K562 (cell line): ENCODE results near the gene ARHGEF12. TPM values are rescaled to one million over a fixed set of nuclear protein-coding genes. Genes with fewer than 3 reads are reported as not detected.

Experiments
- ATAC-seq: fragments of 200-7000 bp; cut with Tn5 transposase; 3 replicates; pipeline ENCODE4 v1.9.1; 2020; ENCODE audit warnings: moderate library complexity
- BruUV-seq: library from RNA; stranded (reverse); fragments of 400-500 nt; replicated peaks from 2 replicates; lab custom pipeline; 2021; lab: Mats Ljungman, UMichigan
- CTCF ChIA-PET: fragments of 300-600 bp; formaldehyde crosslinking; extraction: SDS; loops from one replicate; lab custom pipeline; 2021; ENCODE audit warnings: low intra/inter-chr PET ratio; lab: Yijun Ruan, JAX
- POLR2A ChIA-PET: fragments of 300-600, 350-650 bp; sonication (Branson Sonifier 250); formaldehyde crosslinking; extraction: SDS; loops from one replicate; lab custom pipeline; 2021; ENCODE audit warnings: antibody characterized with exemption, inconsistent platforms; lab: Yijun Ruan, JAX
- DNase-seq, 4 experiments: peaks; one replicate each; pipeline versions ENCODE4 v3.0.0 to v3.0.0-alpha.2; 2011 to 2018; ENCODE audit warnings: low spot score in 3 of 4, mixed read lengths in 3 of 4; ENCODE audit errors: extremely low read depth in 1 of 4
- FAIRE-seq: peaks from 2 replicates; lab custom pipeline; 2011; peaks lifted over from hg19 to GRCh38; lab: Jason Lieb, UNC
- H2AFZ ChIP-seq: 2 replicates; pipeline ENCODE4 v1.6.0; 2011; ENCODE audit warnings: low read depth, low read length, control low read depth, inconsistent platforms
- H3K27ac ChIP-seq: fragments of 200-600 bp; 3 replicates; pipeline ENCODE4 v1.8.0; 2011; ENCODE audit warnings: low read depth, mild to moderate bottlenecking, control low read depth, inconsistent platforms, low read length, moderate library complexity, mixed read lengths; ENCODE audit errors: extremely low read depth
- H3K27me3 ChIP-seq, 2 experiments: fragments of 300-600 bp in 1 of 2; 2 replicates in 1 of 2; 3 replicates in 1 of 2; pipeline versions ENCODE4 v1.6.0 to v1.8.0; 2011; ENCODE audit warnings: inconsistent platforms in 2 of 2, low read length in 2 of 2, mild to moderate bottlenecking in 1 of 2, mixed read lengths in 1 of 2, moderate library complexity in 1 of 2; ENCODE audit not compliant: control insufficient read depth in 2 of 2, insufficient read depth in 2 of 2
- H3K36me3 ChIP-seq: fragments of 300-600 bp; 3 replicates; pipeline ENCODE4 v1.8.0; 2011; ENCODE audit warnings: mild to moderate bottlenecking, low read length, inconsistent platforms; ENCODE audit not compliant: control insufficient read depth, insufficient read depth
- H3K4me1 ChIP-seq, 2 experiments: fragments of 200-600 bp in 1 of 2; replicated peaks in 1 of 2; 2 replicates in 1 of 2; 3 replicates in 1 of 2; pipeline versions ENCODE4 v1.5.1 to v1.8.0; 2011; ENCODE audit warnings: inconsistent platforms in 2 of 2, low read length in 2 of 2, mild to moderate bottlenecking in 1 of 2, mixed read lengths in 1 of 2, moderate library complexity in 1 of 2; ENCODE audit not compliant: control insufficient read depth in 2 of 2, insufficient read depth in 2 of 2
- H3K4me2 ChIP-seq: 2 replicates; pipeline ENCODE4 v1.6.1; 2011; ENCODE audit warnings: low read length, control low read depth, inconsistent platforms, mixed read lengths; ENCODE audit not compliant: insufficient read depth
- H3K4me3 ChIP-seq: fragments of 200-600 bp; sonication (generic), shearing (Covaris generic); 2 replicates; pipeline ENCODE4 v1.5.1; 2016; ENCODE audit warnings: control low read depth, inconsistent platforms
- H3K79me2 ChIP-seq: fragments of 200-600 bp; 3 replicates; pipeline ENCODE4 v1.8.0; 2011; ENCODE audit warnings: low read length, inconsistent platforms; ENCODE audit not compliant: control insufficient read depth, insufficient read depth
- H3K9ac ChIP-seq, 2 experiments: 2 replicates each; pipeline versions ENCODE4 v1.6.0 to v1.6.1; 2011; ENCODE audit warnings: low read depth in 2 of 2, low read length in 2 of 2, control low read depth in 1 of 2, inconsistent platforms in 1 of 2, mild to moderate bottlenecking in 1 of 2, mixed read lengths in 1 of 2; ENCODE audit not compliant: insufficient read depth in 1 of 2
- H3K9me1 ChIP-seq: one replicate; pipeline ENCODE4 v1.6.0; 2011; ENCODE audit warnings: inconsistent platforms, mild to moderate bottlenecking, low read length, moderate library complexity; ENCODE audit not compliant: control insufficient read depth, insufficient read depth
- H3K9me3 ChIP-seq: replicated peaks from 2 replicates; pipeline ENCODE4 v1.5.1; 2011; ENCODE audit warnings: low read depth, low read length, inconsistent platforms; ENCODE audit not compliant: control insufficient read depth, insufficient read depth
- H4K20me1 ChIP-seq: replicated peaks from 2 replicates; pipeline ENCODE4 v1.6.1; 2011; ENCODE audit warnings: low read length, inconsistent platforms, mixed read lengths; ENCODE audit not compliant: control insufficient read depth, insufficient read depth
- CBFA2T2 ChIP-seq: fragments of 450-650 bp; conservative IDR thresholded peaks from 2 replicates; pipeline ENCODE4 v1.6.1; 2017; ENCODE audit warnings: mild to moderate bottlenecking
- EZH2 ChIP-seq: IDR thresholded peaks from 2 replicates; pipeline ENCODE4 v1.6.1; 2012; ENCODE audit warnings: low read depth, mild to moderate bottlenecking, inconsistent platforms, low read length, borderline replicate concordance
- FUS ChIP-seq: fragments of 200-400 bp; formaldehyde crosslinking; optimal IDR thresholded peaks from 2 replicates; pipeline ENCODE3; 2017; ENCODE audit warnings: low read depth, low read length
- KLF16 ChIP-seq: IDR thresholded peaks from 2 replicates; pipeline ENCODE4 v1.6.1; 2016; ENCODE audit warnings: antibody characterized with exemption
- NCOA6 ChIP-seq: fragments of 450-650 bp; IDR thresholded peaks from 2 replicates; pipeline ENCODE4 v1.6.1; 2017; ENCODE audit warnings: mild to moderate bottlenecking
- POLR2AphosphoS5 ChIP-seq: IDR thresholded peaks from 2 replicates; pipeline ENCODE4 v1.6.1; 2011; ENCODE audit warnings: mild to moderate bottlenecking, low read depth, low read length, moderate library complexity; ENCODE audit not compliant: control insufficient read depth, insufficient read depth
- PRMT5 ChIP-seq: sonication (generic); formaldehyde crosslinking; IDR thresholded peaks from 2 replicates; pipeline ENCODE4 v1.5.0; 2020; ENCODE audit warnings: missing genetic modification reagents
- WHSC1 ChIP-seq: IDR thresholded peaks from one replicate; pipeline ENCODE4 v1.6.1; 2012; ENCODE audit warnings: low read length, control low read depth, inconsistent platforms
- ZNF197 ChIP-seq: fragments of 200-800 bp; sonication (Bioruptor generic); IDR thresholded peaks from 2 replicates; pipeline ENCODE4 v1.6.1; 2016; ENCODE audit warnings: low read depth, missing genetic modification characterization, missing compliant biosample characterization
- WGBS: fragments of 100-300 bp; shearing (Covaris generic); methylation state at CpG from one replicate; pipeline ENCODE4 v1.1.6; 2016; ENCODE audit warnings: low coverage, mixed read lengths; ENCODE audit not compliant: insufficient coverage; ENCODE audit errors: missing lambda C conversion rate; 5-methylcytosine and 5-hydroxymethylcytosine counted together
- in situ Hi-C: fragments of 300-500 bp; cut with MboI; formaldehyde crosslinking; loops from 4 replicates; pipeline ENCODE4 v1.15.0; 2018; ENCODE audit warnings: inconsistent platforms, mixed read lengths
- intact Hi-C: fragments of 100-400 bp; cut with micrococcal nuclease; formaldehyde crosslinking; loops from 2 replicates; pipeline ENCODE4 v1.14.2; 2022
- polyA plus RNA-seq, 8 experiments: library from polyadenylated mRNA; depleted of rRNA in 4 of 8; stranded (reverse) in 5 of 8; unstranded in 3 of 8; fragments of >200 nt; fragmentation: Nextera tagmentation in 2 of 8; fragmentation: Illumina TruSeq in 1 of 8; extraction: Ambion mirVana in 2 of 8; extraction: Trizol in 1 of 8; gene quantifications; 2 replicates each; pipeline versions ENCODE4 v1.2.1 to v1.2.3, GENCODE V29; 2011 to 2014; ENCODE audit warnings: inconsistent platforms in 1 of 8, missing spikeins in 1 of 8
- total RNA-seq, 7 experiments: library from RNA; depleted of rRNA in 6 of 7; stranded (reverse); fragments of >200 nt in 6 of 7; fragmentation: Illumina TruSeq in 2 of 7; extraction: Trizol in 2 of 7; gene quantifications; 2 replicates each; pipeline versions ENCODE4 v1.2.1 to v1.2.3, GENCODE V29; 2011 to 2021; ENCODE audit warnings: low replicate concordance in 1 of 7
- TF ChIP-seq, protein P1 (sequence below), 2 experiments: IDR thresholded peaks; 2 replicates each; pipeline ENCODE4 v1.6.1; 2012; ENCODE audit warnings: improper control_type of control experiment in 2 of 2, low read depth in 2 of 2, low read length in 2 of 2, borderline replicate concordance in 1 of 2
- TF ChIP-seq, protein P2 (sequence below), 2 experiments: fragments of 450-650 bp; formaldehyde crosslinking in 1 of 2; IDR thresholded peaks; 2 replicates each; pipeline versions ENCODE4 v1.4.0 to v1.6.1; 2014 to 2020; ENCODE audit warnings: mild to moderate bottlenecking in 2 of 2, borderline replicate concordance in 1 of 2, low read depth in 1 of 2

The ARHGEF12 gene
- total and polyA plus RNA-seq, 9 of the 15 experiments (the other 6 are each of a cell fraction or from before 2014, with no cell fraction given) = 3.5 to 51.7 (median 29.5) TPM

DNA sequence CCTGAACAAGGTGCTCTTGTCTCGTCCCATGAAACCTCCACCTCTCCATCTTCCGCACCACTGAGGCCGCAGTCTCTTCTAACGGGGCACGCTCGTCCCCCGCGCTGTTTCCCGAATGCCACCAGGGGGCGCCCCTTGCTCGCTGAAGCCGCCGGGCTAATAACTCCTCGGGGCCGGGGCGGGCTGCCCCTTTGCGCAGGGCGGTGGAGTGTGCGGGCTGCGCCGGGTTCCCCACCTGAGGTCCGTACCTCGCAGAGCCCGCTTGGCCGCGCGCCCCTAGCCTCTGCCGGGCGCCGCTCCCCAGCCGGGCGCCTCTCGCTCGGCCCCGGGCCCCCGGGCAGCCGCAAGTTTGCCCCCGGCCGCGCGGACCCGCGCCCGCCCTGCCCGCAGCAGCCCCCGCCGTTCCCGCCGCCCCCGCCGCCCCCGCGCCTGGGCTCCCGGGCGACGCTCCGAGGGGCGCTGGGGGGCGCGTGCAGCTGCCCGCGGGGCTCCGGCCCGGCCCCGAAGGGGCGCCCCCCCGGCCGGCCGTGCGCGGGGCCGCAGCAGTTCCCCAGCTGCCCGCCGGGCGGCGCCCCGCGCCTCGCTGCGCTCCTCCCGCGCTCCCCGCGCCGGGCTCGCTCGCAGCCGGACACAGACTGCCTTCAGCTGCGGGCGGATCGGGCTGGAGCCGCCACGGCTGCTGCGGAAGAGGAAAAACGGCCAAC is 175.1 kb downstream of the ARHGEF12 start, which contains the start of gene GRIK4:
Gene GRIK4, plus strand, starts transcription at position 633 of the 704 bp plus-strand sequence. CDS start 148,571 bp downstream, outside the sequence.
- Histone ChIP-seq H3K4me2 (peak within 1 kb of the TSS; percentile 43; the same call in 1 of the 2 replicates), H3K27ac (no peak within 1 kb of the TSS), H2AFZ (peak within 1 kb of the TSS; percentile 53; the same call in 1 of the 2 replicates), H4K20me1 (peaks cover 32% of the 10 kb centered on the region), H3K27me3 (peaks cover 41 to 68% of the 10 kb centered on the region in 2 experiments), H3K79me2 (no peaks in the 10 kb centered on the region), H3K4me1 (peaks cover 0 to 12% of the 10 kb centered on the region in 2 experiments; a peak in 2 of 5 replicates), H3K9me1 (no peaks in the 10 kb centered on the region), H3K9me3 (no peaks in the 10 kb centered on the region), H3K36me3 (no peaks in the 10 kb centered on the region), H3K9ac (peak within 1 kb of the TSS in 1 of 2 experiments; percentile 79; a peak in 2 of 4 replicates), H3K4me3 (peak within 1 kb of the TSS; percentile 38)
- POLR2A ChIA-PET = no interaction called here
- intact Hi-C loops = loop anchor here (1.0 to 5.0 kb wide), 7 partner anchors 174 to 1996 kb away; no protein-coding TSS in a partner anchor
- DNase-seq = peak; percentile 87 to 95 (median 92)
- CTCF ChIA-PET = interaction anchor here (0.7 to 3.3 kb wide), 14 partner anchors 39 to 1081 kb away, joined by 3 to 22 read pairs (median 5); partner anchors contain the start of genes ARHGEF12 and TLCD5
- ATAC-seq = peak; percentile 98
- peak; percentile 82 for FAIRE-seq
- in situ Hi-C loops = no loop called here
- no TSS peak for BruUV-seq
- 3% methylated on average over 17 of the region's 95 CpGs for WGBS
- TF ChIP-seq KLF16 (no peak), CBFA2T2 (no peak), EZH2 (no peak), NCOA6 (no peak), POLR2AphosphoS5 (no peak), PRMT5 (CRISPR knock-in tag) (no peak), WHSC1 (no peak), FUS (no peak), ZNF197 (CRISPR knock-in tag) (no peak)
- TF ChIP-seq, protein P1, sequence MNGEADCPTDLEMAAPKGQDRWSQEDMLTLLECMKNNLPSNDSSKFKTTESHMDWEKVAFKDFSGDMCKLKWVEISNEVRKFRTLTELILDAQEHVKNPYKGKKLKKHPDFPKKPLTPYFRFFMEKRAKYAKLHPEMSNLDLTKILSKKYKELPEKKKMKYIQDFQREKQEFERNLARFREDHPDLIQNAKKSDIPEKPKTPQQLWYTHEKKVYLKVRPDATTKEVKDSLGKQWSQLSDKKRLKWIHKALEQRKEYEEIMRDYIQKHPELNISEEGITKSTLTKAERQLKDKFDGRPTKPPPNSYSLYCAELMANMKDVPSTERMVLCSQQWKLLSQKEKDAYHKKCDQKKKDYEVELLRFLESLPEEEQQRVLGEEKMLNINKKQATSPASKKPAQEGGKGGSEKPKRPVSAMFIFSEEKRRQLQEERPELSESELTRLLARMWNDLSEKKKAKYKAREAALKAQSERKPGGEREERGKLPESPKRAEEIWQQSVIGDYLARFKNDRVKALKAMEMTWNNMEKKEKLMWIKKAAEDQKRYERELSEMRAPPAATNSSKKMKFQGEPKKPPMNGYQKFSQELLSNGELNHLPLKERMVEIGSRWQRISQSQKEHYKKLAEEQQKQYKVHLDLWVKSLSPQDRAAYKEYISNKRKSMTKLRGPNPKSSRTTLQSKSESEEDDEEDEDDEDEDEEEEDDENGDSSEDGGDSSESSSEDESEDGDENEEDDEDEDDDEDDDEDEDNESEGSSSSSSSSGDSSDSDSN (IDR thresholded peaks at IDR 0.05; ENCODE audit: borderline replicate concordance in 1 of 2, low read depth in 2 of 2, low read length in 2 of 2) = peak; percentile 74 to 84; a peak in 3 of 4 replicates
- TF ChIP-seq, protein P2, sequence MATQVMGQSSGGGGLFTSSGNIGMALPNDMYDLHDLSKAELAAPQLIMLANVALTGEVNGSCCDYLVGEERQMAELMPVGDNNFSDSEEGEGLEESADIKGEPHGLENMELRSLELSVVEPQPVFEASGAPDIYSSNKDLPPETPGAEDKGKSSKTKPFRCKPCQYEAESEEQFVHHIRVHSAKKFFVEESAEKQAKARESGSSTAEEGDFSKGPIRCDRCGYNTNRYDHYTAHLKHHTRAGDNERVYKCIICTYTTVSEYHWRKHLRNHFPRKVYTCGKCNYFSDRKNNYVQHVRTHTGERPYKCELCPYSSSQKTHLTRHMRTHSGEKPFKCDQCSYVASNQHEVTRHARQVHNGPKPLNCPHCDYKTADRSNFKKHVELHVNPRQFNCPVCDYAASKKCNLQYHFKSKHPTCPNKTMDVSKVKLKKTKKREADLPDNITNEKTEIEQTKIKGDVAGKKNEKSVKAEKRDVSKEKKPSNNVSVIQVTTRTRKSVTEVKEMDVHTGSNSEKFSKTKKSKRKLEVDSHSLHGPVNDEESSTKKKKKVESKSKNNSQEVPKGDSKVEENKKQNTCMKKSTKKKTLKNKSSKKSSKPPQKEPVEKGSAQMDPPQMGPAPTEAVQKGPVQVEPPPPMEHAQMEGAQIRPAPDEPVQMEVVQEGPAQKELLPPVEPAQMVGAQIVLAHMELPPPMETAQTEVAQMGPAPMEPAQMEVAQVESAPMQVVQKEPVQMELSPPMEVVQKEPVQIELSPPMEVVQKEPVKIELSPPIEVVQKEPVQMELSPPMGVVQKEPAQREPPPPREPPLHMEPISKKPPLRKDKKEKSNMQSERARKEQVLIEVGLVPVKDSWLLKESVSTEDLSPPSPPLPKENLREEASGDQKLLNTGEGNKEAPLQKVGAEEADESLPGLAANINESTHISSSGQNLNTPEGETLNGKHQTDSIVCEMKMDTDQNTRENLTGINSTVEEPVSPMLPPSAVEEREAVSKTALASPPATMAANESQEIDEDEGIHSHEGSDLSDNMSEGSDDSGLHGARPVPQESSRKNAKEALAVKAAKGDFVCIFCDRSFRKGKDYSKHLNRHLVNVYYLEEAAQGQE (IDR thresholded peaks at IDR 0.05; ENCODE audit: borderline replicate concordance) = peak; percentile 75
- TF ChIP-seq, protein P2 (CRISPR knock-in tag; IDR thresholded peaks at IDR 0.05; ENCODE audit: low read depth) = no peak
